ENCODE measurements around the gene ITPA. TPM values are rescaled to one million over a fixed set of nuclear protein-coding genes. Genes with fewer than 3 reads are reported as not detected.

ITPA gene
- total RNA-seq (2014; rRNA removed; shearing (Covaris generic)): 45.3 and 57.5 TPM in 2 replicates
- polyA plus RNA-seq (2016; fragmentation: Nextera tagmentation; extraction: Ambion mirVana): 81.7 and 86.6 TPM in 2 replicates
- long read RNA-seq, transcript ITPA-201 (8 exons, 1,185 nt): major isoform, 74 of 98 reads
- long read RNA-seq, partial matches to known transcripts: 6 of 98 reads
- long read RNA-seq, other reads (novel, unspliced or antisense): 13 of 98 reads

- H3K4me3 ChIP-seq: peak within 1 kb of the TSS; percentile 97
- TF ChIP-seq POLR2AphosphoS5 (IDR thresholded peaks at IDR 0.05; ENCODE audit: low read depth): peak; percentile 83
- peak; percentile 59; the same call in 1 of the 2 replicates for TF ChIP-seq ETS1 (IDR thresholded peaks at IDR 0.05)
- TF ChIP-seq STAT1 (IDR thresholded peaks at IDR 0.05; ENCODE audit: unreplicated experiment): no peak
- no peaks in the 10 kb centered on the region for H3K27me3 ChIP-seq (ENCODE audit: insufficient read depth)
- H3K36me3 Mint-ChIP-seq (ENCODE audit: low read depth): peaks cover 17% of the 10 kb centered on the region
- peak within 1 kb of the TSS; percentile 86 for H3K4me3 Mint-ChIP-seq
- H3K4me1 Mint-ChIP-seq: peaks cover 6% of the 10 kb centered on the region; the same call in 1 of the 3 replicates
- peaks cover 10% of the 10 kb centered on the region for H3K27me3 Mint-ChIP-seq (ENCODE audit: insufficient read depth, low read depth, poor library complexity)
- H3K36me3 ChIP-seq (ENCODE audit: insufficient read depth): no peaks in the 10 kb centered on the region
- peak within 1 kb of the TSS; percentile 99 for H3K4me2 ChIP-seq
- no peaks in the 10 kb centered on the region for H3F3A ChIP-seq (replicated peaks; ENCODE audit: low read depth)
- DNase-seq (ENCODE audit: low spot score): peak; percentile 74
- 0 out of 2 replicates have a peak, but pooled peaks cover 10% of the 10 kb centered on the region for H3K4me1 ChIP-seq (ENCODE audit: insufficient read depth)
- peak within 1 kb of the TSS; percentile 94 for H2AFZ ChIP-seq
- no peak within 1 kb of the TSS; the same call in 1 of the 2 replicates for H3K27ac ChIP-seq (ENCODE audit: low read depth)
- H3K79me2 ChIP-seq (replicated peaks; ENCODE audit: insufficient read depth): peaks cover 28% of the 10 kb centered on the region
- ATAC-seq: peak; percentile 72
- H3K9me3 Mint-ChIP-seq: no peaks in the 10 kb centered on the region
- no peaks in the 10 kb centered on the region for H3K9me2 ChIP-seq (ENCODE audit: insufficient read depth)
- H4K20me1 ChIP-seq (replicated peaks; ENCODE audit: insufficient read depth): peaks cover 9% of the 10 kb centered on the region; the same call in 1 of the 2 replicates
- peak within 1 kb of the TSS; percentile 90 for H3K27ac Mint-ChIP-seq
Observed at GRCh38 chr20:3209257-3209945, at the start of gene ITPA. Gene ITPA (plus strand): TSS chr20:3209498. CDS start chr20:3209552, 54 bp downstream.

- Mint-ChIP-seq H3K36me3 (ENCODE audit: low read depth) (peaks cover 5% of the 10 kb centered on the region; the same call in 2 of the 3 replicates), H3K4me1 (peaks cover 24% of the 10 kb centered on the region), H3K27me3 (ENCODE audit: insufficient read depth, low read depth, poor library complexity) (peaks cover 21% of the 10 kb centered on the region), H3K4me3 (0 out of 3 replicates have a peak overlapping the region, but pooled peaks have one; percentile 14), H3K9me3 (peaks cover 3% of the 10 kb centered on the region; the same call in 2 of the 3 replicates), H3K27ac (no peak overlapping the region)
- Histone ChIP-seq H3K79me2 (replicated peaks; ENCODE audit: insufficient read depth) (peaks cover 42% of the 10 kb centered on the region), H3K36me3 (ENCODE audit: insufficient read depth) (no peaks in the 10 kb centered on the region), H3K4me2 (peak overlapping the region; percentile 99), H3K9me2 (ENCODE audit: insufficient read depth) (no peaks in the 10 kb centered on the region), H3K4me3 (peak overlapping the region; percentile 98), H2AFZ (no peak overlapping the region), H4K20me1 (replicated peaks; ENCODE audit: insufficient read depth) (peaks cover 30% of the 10 kb centered on the region), H3K27ac (ENCODE audit: low read depth) (no peak overlapping the region), H3F3A (replicated peaks; ENCODE audit: low read depth) (peaks cover 7% of the 10 kb centered on the region; the same call in 1 of the 2 replicates), H3K27me3 (ENCODE audit: insufficient read depth) (no peaks in the 10 kb centered on the region), H3K4me1 (ENCODE audit: insufficient read depth) (peaks cover 8% of the 10 kb centered on the region; the same call in 1 of the 2 replicates)
- ATAC-seq: no peak
- no peak for DNase-seq (ENCODE audit: low spot score)
- TF ChIP-seq EZH2 (IDR thresholded peaks at IDR 0.05; ENCODE audit: low read depth, unreplicated experiment) (no peak), ETS1 (IDR thresholded peaks at IDR 0.05) (no peak), REST (IDR thresholded peaks at IDR 0.05; ENCODE audit: unreplicated experiment) (no peak), EZH2phosphoT487 (IDR thresholded peaks at IDR 0.05; ENCODE audit: unreplicated experiment) (no peak), CTCF (conservative IDR thresholded peaks at IDR 0.05; ENCODE audit: low read depth in 2 of 2) (no peak), STAT1 (IDR thresholded peaks at IDR 0.05; ENCODE audit: unreplicated experiment) (no peak), ZNF114 (CRISPR knock-in tag; IDR thresholded peaks at IDR 0.05) (no peak), JUNB (IDR thresholded peaks at IDR 0.05; ENCODE audit: unreplicated experiment) (no peak)
Observed at GRCh38 chr20:3160418-3160817, 48.9 kb upstream of the ITPA start.

Data from GM23338 (cell line).